ENCODE data around the gene NOM1. TPM values are rescaled to one million over a fixed set of nuclear protein-coding genes. Genes with fewer than 3 reads are reported as not detected.

Gene NOM1
- total RNA-seq, 6 experiments from 2014 or later, result 13.1 to 21.1 (median 14.9) TPM

GRCh38 chr7:156940421-156941122 lies 8.9 kb upstream of the NOM1 start:
- peaks cover 5% of the 10 kb centered on the region; the same call in 1 of the 2 replicates for H3K36me3 Mint-ChIP-seq (ENCODE audit: low read depth)
- TF ChIP-seq, protein P1, sequence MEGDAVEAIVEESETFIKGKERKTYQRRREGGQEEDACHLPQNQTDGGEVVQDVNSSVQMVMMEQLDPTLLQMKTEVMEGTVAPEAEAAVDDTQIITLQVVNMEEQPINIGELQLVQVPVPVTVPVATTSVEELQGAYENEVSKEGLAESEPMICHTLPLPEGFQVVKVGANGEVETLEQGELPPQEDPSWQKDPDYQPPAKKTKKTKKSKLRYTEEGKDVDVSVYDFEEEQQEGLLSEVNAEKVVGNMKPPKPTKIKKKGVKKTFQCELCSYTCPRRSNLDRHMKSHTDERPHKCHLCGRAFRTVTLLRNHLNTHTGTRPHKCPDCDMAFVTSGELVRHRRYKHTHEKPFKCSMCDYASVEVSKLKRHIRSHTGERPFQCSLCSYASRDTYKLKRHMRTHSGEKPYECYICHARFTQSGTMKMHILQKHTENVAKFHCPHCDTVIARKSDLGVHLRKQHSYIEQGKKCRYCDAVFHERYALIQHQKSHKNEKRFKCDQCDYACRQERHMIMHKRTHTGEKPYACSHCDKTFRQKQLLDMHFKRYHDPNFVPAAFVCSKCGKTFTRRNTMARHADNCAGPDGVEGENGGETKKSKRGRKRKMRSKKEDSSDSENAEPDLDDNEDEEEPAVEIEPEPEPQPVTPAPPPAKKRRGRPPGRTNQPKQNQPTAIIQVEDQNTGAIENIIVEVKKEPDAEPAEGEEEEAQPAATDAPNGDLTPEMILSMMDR (IDR thresholded peaks at IDR 0.05), result no peak
- DNase-seq, result no peak
- no peak overlapping the region for H3K4me3 Mint-ChIP-seq
- peaks cover 32% of the 10 kb centered on the region for H3K27me3 Mint-ChIP-seq (ENCODE audit: insufficient read depth)
- no peaks in the 10 kb centered on the region; the same call in 1 of the 2 replicates for H3K4me1 Mint-ChIP-seq (ENCODE audit: low read depth)
- H3K27ac Mint-ChIP-seq, result no peak overlapping the region
- peaks cover 15% of the 10 kb centered on the region for H3K9me3 Mint-ChIP-seq

GRCh38 chr7:156941393-156942182 lies 7.9 kb upstream of the NOM1 start:
- Mint-ChIP-seq H3K27ac (no peak overlapping the region), H3K4me1 (ENCODE audit: low read depth) (no peaks in the 10 kb centered on the region; the same call in 1 of the 2 replicates), H3K27me3 (ENCODE audit: insufficient read depth) (peaks cover 32% of the 10 kb centered on the region), H3K9me3 (peaks cover 15% of the 10 kb centered on the region), H3K4me3 (no peak overlapping the region), H3K36me3 (ENCODE audit: low read depth) (peaks cover 5% of the 10 kb centered on the region; the same call in 1 of the 2 replicates)
- no peak for DNase-seq
- TF ChIP-seq, protein P1 (IDR thresholded peaks at IDR 0.05), result no peak

GRCh38 chr7:156942708-156943090 lies 6.8 kb upstream of the NOM1 start:
- peaks cover 15% of the 10 kb centered on the region for H3K9me3 Mint-ChIP-seq
- H3K27ac Mint-ChIP-seq, result no peak overlapping the region
- H3K4me3 Mint-ChIP-seq, result no peak overlapping the region
- no peaks in the 10 kb centered on the region; the same call in 1 of the 2 replicates for H3K4me1 Mint-ChIP-seq (ENCODE audit: low read depth)
- DNase-seq, result no peak
- H3K27me3 Mint-ChIP-seq (ENCODE audit: insufficient read depth), result peaks cover 28% of the 10 kb centered on the region
- peaks cover 5% of the 10 kb centered on the region; the same call in 1 of the 2 replicates for H3K36me3 Mint-ChIP-seq (ENCODE audit: low read depth)
- TF ChIP-seq, protein P1 (IDR thresholded peaks at IDR 0.05), result no peak

- Mint-ChIP-seq H3K27ac (no peak overlapping the region), H3K9me3 (peaks cover 15% of the 10 kb centered on the region), H3K27me3 (ENCODE audit: insufficient read depth) (peaks cover 25% of the 10 kb centered on the region), H3K36me3 (ENCODE audit: low read depth) (peaks cover 5% of the 10 kb centered on the region; the same call in 1 of the 2 replicates), H3K4me3 (no peak overlapping the region; the same call in 1 of the 2 replicates), H3K4me1 (ENCODE audit: low read depth) (no peaks in the 10 kb centered on the region; the same call in 1 of the 2 replicates)
- no peak for DNase-seq
- TF ChIP-seq, protein P1 (IDR thresholded peaks at IDR 0.05), result no peak
Observed at GRCh38 chr7:156943091-156944041, 6.1 kb upstream of the NOM1 start.

DNA sequence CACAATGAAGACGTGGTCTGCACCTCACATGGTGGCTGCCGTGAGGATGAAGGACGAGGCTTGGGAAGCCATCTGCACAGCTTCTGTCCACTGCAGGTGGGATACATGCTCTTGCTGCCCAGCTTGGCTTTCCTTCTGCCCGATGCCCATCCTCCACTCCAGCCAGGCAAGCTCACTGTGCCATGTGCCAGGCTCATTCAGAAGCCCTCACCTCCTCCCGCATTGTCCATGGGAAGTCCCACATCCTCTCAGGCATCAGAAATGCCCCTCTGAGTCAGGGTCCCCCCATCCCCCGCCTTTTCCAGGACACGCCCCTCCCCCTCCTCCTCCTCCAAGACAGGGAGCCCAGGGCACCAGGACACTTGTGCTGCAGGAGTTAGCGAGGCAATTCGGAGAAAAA lies 4.6 kb upstream of the NOM1 start:
- Mint-ChIP-seq H3K27me3 (ENCODE audit: insufficient read depth) (peaks cover 23% of the 10 kb centered on the region), H3K27ac (no peak overlapping the region), H3K4me1 (ENCODE audit: low read depth) (no peaks in the 10 kb centered on the region; the same call in 1 of the 2 replicates), H3K4me3 (no peak overlapping the region), H3K9me3 (peaks cover 15% of the 10 kb centered on the region), H3K36me3 (ENCODE audit: low read depth) (peaks cover 5% of the 10 kb centered on the region; the same call in 1 of the 2 replicates)
- no peak for DNase-seq
- TF ChIP-seq, protein P1 (IDR thresholded peaks at IDR 0.05), result no peak
